ENCODE results near the gene AP3B1.

Gene AP3B1

GRCh38 chr5:77974576-77974975 is 319.9 kb downstream of the AP3B1 start:
- no peak for DNase-seq (ENCODE audit: low read depth in 2 of 2)

DNA sequence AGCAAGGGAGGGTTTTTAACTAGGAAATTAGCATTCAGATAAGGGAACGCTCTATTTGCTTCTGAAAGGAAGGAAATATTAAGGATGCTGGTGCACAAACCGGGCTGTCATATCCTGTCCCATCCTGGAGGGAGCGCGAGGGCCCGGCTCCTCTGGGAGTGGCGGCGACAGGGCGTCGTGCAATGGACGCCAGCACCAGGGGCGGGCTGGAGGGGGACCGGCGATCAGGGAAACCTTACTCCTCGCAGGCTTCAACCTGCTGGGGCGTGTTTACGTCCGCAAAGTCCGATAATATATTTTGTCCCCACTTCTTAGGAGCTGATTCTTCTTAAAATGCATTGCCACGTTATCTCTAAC is 321.3 kb downstream of the AP3B1 start:
- no peak for DNase-seq (ENCODE audit: low read depth in 2 of 2)

- peak in 1 of 2 experiments; percentile 8 for DNase-seq (ENCODE audit: low read depth in 2 of 2)
Measured at GRCh38 chr5:77972469-77973252, 321.8 kb downstream of the AP3B1 start.

GRCh38 chr5:77971776-77972468 is 322.6 kb downstream of the AP3B1 start:
- DNase-seq (ENCODE audit: low read depth in 2 of 2), result no peak

GRCh38 chr5:77970891-77971290 is 323.6 kb downstream of the AP3B1 start:
- no peak for DNase-seq (ENCODE audit: low read depth in 2 of 2)

- DNase-seq (ENCODE audit: low read depth in 2 of 2), result no peak
Measured at GRCh38 chr5:77963795-77964194, 330.7 kb downstream of the AP3B1 start.

GRCh38 chr5:77960863-77961396 is 333.6 kb downstream of the AP3B1 start:
- DNase-seq (ENCODE audit: low read depth in 2 of 2), result no peak

DNA sequence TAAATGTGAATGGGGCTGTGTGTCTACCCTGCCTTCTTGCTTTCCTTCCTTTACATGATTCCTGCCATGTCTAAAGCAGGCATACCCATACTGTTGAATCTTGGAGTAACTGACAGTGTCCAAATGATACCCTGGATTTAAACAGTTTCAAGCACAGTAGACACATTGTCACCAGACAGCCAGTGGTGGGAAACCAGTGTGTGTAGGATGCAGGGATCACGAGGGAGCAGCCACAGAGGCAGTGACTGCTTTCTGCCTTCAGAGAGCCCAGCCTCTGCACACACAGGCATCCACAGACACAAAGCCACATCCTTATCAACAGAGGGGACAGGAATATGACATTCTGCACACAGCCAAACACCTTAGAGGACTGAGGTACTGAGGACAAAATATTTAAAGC is 334.2 kb downstream of the AP3B1 start:
- no peak for DNase-seq (ENCODE audit: low read depth in 2 of 2)

GRCh38 chr5:77958642-77959330 is 335.7 kb downstream of the AP3B1 start:
- DNase-seq (ENCODE audit: low read depth in 2 of 2), result no peak

- DNase-seq (ENCODE audit: low read depth in 2 of 2), result no peak
Measured at GRCh38 chr5:77957931-77958521, 336.5 kb downstream of the AP3B1 start.

DNA sequence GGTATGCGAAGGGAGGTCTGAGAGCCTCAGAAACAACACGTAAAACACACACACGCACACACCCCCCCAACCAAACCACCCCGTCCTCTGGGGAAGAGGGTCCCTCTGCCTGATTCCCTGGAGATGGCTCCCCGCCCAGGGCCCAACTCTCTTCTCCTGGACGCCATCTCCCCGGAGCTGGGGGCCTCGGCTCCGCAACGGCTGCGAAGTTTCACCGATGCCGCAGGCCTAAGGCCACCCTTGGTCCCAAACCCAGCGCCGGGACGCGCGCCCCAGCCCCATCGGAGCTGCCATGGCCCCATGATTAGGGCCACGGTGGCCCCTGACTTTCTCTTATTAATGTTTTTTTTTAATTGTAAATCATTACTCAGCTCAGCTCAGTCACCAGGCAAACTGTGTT is 337.0 kb downstream of the AP3B1 start:
- no peak for DNase-seq (ENCODE audit: low read depth in 2 of 2)

- DNase-seq (ENCODE audit: low read depth in 2 of 2), result no peak
Measured at GRCh38 chr5:77957081-77957480, 337.4 kb downstream of the AP3B1 start.

DNA sequence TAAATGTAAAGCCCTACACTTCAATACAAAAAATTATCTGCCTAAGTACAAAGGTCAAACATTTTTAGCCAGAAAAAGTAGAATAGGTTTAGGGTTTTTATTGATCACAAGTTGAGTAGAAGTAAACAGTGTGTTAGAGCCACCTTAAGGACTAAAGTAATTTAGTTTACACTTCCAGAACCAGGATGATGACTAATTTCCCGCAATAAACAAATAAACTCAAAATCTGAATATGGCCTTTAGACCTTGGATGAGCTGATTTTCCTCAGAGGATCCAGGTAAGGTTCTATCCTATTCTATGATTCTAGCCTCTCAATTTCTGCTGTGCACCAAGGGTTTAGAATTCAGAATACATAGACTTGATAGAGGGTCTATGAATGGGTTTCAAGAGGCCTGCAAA is 338.9 kb downstream of the AP3B1 start:
- DNase-seq (ENCODE audit: low read depth in 2 of 2), result no peak

DNA sequence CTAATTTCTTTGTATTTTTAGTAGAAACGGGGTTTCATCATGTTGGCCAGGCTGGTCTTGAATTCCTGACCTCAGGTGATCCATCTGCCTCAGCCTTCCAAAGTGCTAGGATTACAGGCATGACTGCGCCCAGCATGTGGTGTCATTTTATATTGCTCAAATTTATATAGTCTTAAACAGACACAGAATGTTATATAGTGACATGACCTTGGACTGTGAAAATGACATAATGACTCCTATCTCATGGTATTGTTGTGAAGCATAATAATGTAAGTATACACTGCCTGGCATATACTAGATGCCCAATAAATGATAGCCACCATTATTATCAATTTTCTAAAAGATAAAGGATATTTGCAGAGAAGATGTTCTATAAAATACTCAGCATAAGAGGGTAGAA is 341.1 kb downstream of the AP3B1 start:
- no peak for DNase-seq (ENCODE audit: low read depth in 2 of 2)

- DNase-seq (ENCODE audit: low read depth in 2 of 2), result no peak
Measured at GRCh38 chr5:77952636-77953212, 341.8 kb downstream of the AP3B1 start.
